GM19372 (cell line): ENCODE data around the gene KRTAP16-1.
"Not testable (repeated sequence)": the region's sequence is repeated elsewhere in the genome, so short reads cannot be mapped to it uniquely, and the experiment has no call there.

Experiments used
- ATAC-seq: cut with Tn5 transposase; IDR thresholded peaks from one replicate; pipeline ENCODE4 v1.9.1; 2021; ENCODE audit warnings: mild to moderate bottlenecking, low read depth, moderate library complexity; ENCODE audit not compliant: unreplicated experiment

KRTAP16-1 gene, protein sequence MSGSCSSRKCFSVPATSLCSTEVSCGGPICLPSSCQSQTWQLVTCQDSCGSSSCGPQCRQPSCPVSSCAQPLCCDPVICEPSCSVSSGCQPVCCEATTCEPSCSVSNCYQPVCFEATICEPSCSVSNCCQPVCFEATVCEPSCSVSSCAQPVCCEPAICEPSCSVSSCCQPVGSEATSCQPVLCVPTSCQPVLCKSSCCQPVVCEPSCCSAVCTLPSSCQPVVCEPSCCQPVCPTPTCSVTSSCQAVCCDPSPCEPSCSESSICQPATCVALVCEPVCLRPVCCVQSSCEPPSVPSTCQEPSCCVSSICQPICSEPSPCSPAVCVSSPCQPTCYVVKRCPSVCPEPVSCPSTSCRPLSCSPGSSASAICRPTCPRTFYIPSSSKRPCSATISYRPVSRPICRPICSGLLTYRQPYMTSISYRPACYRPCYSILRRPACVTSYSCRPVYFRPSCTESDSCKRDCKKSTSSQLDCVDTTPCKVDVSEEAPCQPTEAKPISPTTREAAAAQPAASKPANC

DNA sequence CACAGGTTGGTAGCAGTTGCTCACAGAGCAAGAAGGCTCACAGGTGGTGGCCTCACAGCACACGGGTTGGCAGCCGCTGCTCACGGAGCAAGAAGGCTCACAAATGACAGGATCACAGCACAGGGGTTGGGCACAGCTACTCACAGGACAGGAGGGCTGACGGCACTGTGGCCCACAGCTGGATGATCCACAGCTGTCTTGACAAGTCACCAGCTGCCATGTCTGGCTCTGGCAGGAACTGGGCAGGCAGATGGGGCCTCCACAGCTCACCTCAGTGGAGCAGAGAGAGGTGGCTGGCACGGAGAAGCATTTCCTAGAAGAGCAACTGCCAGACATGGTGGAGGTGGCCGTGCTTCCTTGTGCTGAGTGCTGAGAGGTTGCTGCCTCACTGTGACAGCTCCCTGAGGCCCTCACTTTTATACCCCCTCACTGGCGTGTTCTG lies at the start of gene KRTAP16-1:
Gene KRTAP16-1, minus strand, starts transcription at position 392 of the 442 bp plus-strand sequence. Its CDS starts 56 bp downstream, at position 336.
- ATAC-seq, result no peak

DNA sequence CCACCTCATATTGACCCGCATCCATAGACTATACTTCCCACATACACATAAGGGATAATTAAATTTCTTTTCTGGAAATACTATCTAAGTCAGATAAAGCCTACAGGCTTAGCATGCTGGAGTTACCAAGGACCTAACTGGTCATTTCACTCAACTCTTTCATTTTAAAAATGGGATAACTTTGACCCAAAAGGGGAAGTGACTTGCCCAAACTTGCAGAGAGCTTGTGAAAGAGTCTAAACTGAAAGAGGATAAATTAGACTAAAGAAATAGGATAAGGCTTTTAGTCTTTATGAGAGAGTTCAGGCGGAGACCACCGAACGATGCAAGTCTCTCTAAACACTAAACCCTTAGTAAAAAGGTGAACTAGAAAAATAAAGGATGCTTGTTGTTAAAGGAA lies 45.4 kb upstream of the KRTAP16-1 start:
- no peak for ATAC-seq

DNA sequence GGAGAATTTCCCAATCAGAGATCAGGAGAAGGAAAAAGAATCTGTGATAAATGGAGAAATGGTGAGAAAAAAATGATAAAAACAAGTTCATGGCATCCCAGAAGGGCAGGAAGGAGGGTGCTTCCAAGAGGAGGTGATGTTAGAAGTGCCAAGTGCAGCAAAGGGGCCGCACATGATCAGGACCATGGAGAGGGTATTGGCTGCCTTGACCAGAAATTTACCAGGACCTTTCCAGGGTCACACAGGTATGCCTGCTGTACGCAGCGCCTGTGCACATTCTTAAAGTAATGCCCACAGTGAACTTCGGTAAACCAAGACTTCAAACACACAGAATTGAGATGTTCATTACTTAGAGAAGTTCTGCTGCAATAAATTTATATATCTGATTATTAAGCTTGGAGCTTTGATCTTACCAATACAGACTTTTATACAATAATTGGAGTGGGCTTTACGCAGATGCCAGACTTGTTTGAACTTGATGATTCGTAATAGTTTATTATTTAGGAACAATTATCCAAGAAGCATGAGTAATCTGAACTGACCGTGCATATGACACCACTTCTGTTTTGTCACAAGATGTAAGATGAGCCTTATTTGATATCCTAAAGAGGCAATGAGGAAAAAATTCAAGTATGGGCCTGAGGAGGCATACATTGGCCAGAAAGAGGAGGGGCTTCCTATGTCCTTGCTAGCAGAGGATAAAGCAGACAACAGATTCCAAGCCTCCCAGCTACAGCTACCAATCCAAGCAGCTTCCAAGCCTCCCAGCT lies 43.7 kb upstream of the KRTAP16-1 start:
- no peak for ATAC-seq

DNA sequence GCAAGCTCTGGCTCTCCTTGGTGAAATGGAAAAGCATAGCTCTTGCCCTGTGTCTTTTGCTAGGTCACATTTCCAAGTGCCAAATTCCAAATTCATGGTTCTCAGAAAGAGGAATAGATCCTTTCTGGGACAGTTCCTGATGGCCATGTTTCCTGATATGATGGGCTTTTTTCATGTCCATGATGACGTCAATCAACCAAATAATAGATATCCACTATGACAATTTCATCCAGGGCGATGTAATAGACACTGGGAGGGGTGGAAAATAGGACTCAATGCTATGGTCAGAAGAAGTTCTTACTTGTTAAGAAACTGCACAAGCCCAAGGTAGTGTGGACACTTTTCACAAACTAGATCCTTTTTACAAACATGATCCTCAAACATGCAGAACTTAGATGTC lies 42.1 kb upstream of the KRTAP16-1 start:
- no peak for ATAC-seq

DNA sequence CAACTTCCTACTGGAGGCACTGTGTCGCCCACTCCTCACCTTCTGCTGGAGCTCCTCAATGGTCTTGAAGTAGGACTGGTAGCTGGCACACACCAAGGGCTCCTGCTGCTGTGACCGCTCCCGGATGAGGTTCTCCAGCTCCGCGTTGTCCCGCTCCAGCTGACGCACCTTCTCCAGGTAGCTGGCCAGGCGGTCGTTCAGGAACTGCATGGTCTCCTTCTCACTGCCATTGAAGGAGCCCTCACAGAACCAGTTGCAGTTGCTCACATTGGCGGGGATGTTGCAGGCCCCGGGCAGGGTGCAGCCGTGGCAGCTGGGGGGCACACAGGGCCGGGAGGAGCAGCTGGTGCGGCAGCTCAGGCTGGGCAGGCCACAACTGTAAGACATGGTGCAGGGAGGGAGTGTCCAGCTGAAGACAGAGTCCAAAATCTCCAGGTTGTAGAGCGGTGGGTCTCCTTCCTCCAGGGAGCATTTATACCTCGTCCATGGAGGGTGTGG lies 41.3 kb upstream of the KRTAP16-1 start, which contains the start of gene KRT33A:
Gene KRT33A, minus strand, starts transcription at position 448 of the 498 bp plus-strand sequence. Its CDS starts 61 bp downstream, at position 387.
- ATAC-seq, result not testable (repeated sequence)

DNA sequence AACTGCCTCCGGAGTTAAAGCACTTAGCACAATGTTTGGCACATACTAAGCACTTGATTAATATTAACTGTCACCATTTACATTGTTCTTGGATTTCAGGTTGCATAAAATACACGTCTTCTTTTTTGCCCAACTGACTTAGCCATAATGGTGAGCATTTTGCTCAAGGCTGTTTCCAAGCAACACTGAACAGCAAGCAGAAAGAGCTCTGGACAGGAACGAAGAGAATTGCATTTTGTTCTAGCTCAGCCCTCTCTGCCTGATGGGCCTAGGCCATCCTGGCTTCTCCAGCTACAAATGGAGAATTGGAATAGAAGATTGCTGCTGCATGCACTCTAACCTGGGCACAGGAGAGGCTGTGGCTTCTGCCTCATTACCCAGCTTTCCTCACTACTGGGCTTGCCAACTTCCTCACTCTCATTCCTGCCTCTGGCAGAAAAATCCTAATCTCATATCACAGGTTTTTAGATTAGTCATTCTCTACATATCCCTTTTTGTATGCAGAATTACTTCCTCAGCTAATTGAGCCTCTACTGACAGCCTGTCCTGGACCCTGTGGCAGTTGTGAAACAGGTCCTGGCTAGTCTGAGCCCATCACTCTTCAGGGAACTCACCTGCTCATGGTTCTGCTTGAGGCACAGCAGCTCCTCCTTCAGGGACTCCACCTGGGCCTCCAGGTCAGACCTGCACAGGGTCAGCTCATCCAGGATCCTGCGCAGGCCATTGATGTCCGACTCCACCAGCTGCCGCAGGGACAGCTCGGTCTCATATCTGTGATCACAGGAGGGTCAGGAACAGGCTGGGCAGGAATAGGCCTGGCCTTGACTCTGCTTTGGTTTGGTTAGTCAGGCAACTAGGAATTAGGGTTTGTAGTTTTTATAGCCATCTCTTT lies 39.0 kb upstream of the KRTAP16-1 start:
- no peak for ATAC-seq

DNA sequence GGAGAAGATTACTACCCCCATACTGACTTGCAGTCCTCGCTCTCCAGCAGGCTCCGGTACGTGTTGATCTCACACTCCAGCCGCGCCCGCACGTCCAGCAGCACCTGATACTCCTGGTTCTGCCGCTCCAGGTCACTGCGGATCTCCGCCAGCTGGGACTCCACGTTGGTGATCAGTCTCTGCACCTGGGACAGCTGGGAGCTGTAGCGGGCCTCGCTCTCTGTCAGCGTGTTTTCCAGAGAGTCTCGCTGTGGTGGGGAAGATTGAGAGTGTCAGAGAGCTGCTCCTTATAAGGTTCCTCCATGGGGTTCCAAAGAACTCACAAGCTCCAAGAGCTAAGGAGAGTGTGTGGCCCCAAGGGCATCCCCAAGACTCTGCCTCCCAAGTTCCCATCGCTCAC lies 37.3 kb upstream of the KRTAP16-1 start:
- not testable (repeated sequence) for ATAC-seq

DNA sequence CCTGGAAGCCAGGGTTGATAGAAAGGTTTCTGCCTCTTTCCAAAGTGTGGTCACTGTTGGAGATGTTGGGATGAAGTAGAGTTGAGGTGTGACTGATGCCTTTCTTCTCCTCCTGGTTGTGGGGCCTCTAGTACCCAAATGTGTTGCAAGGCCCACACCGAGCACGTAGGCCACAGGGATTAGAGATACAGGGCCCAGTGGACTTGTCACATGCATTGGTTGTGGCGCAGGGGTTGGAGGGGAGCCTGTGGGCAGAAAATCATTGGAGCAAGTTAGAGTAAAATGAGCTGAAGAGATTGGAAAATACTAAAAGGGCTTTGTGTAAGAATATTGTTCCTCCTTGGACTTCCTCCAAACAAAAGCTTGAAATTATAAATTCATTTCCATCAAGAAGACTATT lies 36.9 kb upstream of the KRTAP16-1 start:
- no peak for ATAC-seq

DNA sequence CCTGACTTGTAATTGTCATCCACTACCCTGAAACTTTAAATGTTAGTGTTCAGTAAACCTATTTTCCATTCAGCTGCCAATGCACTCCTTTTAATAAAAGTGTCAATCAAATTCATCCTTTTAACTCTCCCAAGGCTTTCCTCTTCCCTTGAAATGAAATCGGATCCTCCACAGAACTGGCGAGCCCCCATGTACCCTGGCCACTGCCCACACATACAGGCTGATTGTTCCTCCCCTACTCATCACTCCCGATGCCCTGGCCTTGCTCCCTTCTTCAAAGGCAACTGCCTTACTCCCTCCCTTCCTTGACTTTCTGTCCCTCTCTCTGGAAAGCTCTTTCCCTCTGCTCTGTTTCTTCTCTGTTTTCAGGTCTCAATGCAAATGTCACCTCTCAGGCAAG lies 33.9 kb upstream of the KRTAP16-1 start:
- no peak for ATAC-seq

DNA sequence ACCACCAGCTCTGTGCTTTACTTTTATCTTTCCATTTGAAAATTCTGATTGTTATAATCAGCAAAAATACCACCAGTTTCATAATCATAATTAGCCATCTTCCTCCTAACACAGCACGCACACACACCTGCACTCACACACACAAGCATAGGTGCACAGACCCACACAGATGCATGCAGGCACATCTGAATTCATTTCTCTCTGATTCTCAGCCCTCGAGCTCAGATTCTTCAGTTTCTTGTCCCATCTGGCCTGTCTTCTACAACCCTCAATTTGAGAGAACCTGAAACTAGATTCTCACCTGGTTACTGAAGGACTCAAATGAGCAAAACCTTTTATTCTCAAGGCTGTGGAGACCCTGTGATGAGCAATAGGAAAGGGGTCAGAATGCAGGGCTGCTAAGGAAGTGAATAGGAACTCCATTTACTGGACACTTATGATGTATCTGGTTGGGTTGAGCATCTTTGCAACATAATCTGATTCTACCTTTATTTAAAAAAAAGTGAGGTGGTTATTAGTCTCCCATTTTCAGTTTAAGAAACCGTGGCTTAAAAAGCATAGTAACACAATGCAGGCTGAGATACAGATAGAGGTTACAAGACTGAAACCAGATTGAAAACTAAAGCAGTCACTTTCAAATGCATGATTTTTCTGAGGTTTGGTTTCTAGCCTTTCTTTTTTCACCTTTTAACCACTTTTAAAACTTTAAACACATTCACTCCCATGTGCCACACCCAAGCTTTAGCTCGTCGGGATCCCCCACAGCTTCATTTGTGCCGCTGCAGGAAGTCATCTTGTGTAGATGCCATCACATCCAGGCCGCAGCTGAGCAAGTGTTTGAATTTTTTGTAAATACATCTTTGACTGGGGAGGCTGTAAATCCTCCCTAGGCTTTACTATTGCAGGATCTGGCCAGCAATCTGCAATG lies 32.1 kb upstream of the KRTAP16-1 start:
- no peak for ATAC-seq

DNA sequence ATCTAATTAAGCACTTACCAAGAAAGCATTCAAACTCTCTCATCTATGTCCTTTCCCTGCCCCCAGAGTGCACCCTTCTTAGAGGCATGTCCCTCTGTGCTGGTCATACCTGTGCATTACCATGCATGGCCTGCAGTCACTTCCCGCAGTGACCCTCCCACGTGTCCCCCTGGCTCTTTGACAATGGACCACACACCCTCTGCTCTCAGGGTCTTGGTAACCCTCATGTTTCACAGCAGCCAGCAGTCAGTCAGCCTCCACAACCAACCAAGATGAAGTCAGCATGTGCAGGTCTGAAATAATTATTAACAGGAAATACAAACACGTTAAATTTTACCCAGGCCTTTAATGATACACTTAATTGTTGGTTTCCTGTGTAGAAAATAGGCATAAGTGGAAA lies 31.4 kb upstream of the KRTAP16-1 start:
- ATAC-seq, result no peak

DNA sequence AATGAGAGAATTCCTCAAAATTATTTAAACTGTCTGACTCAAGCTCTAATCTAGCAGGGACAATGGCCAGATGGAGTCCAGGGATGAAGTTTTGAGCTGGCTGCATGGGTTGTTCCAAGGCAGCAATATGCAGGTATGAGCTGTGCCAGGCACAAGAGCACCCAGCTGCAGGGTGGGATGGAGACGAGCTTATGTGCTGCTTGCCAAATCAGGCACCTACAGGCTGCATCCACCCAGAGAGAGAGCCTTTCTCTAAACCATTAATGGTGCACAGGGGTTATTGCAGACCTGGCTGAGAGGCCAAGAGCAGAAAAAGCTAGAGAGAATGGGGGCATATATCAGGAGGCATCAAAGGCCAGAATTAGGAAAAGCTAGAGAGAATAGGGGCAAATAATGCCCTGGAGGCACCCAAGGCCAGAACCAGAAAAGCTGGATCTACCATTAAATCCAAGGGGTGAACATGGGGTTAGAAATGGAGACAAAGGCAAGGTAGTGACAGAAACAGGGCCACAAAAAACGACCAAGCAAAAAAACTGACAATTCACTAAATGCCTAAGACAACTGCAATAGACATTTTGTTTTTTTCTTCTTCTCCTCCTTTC lies 30.6 kb upstream of the KRTAP16-1 start:
- no peak for ATAC-seq

DNA sequence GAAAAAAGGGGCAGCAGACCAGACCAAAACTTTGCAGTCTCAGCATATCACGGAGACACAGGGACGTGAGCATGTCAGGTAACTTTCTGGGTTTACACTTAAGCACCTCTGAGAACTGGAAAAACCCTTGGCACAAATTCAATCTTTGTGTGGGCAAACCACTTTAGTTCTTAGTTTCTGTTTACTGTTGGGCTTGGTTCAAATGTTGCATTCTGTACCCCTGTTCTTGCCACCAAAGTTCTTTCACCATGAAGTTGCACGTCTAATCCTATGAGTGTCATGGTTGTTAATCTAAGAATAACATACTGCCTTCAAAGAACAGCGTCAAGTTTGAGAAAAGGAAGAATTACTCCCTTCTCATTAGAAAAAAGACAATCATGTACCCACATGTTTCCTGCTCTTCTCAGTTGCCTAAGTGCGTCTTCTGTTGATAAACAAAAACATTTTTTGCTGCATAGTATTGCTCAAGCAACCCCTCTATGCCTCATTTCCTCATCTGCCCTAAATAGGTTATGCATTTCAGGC lies 29.9 kb upstream of the KRTAP16-1 start:
- no peak for ATAC-seq

DNA sequence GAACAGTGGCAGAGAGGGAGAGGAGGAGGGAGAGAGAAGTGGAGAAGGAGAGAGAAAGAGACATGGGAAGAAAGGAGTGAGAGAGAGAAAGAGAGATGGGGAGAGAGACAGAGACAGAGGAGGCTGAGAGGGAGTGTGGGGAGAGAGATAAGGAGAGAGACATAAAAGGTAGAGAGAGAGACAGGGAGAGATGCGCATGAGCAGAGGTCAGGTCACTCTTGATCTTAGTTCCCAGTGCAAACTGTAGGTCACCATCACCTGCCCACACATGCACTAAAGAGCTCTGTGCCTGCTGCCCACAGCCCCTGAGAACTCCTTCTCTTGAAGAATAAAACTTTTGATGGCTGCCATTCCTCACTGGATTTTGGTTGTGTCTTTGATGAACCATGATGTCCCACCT lies 26.6 kb upstream of the KRTAP16-1 start:
- no peak for ATAC-seq

DNA sequence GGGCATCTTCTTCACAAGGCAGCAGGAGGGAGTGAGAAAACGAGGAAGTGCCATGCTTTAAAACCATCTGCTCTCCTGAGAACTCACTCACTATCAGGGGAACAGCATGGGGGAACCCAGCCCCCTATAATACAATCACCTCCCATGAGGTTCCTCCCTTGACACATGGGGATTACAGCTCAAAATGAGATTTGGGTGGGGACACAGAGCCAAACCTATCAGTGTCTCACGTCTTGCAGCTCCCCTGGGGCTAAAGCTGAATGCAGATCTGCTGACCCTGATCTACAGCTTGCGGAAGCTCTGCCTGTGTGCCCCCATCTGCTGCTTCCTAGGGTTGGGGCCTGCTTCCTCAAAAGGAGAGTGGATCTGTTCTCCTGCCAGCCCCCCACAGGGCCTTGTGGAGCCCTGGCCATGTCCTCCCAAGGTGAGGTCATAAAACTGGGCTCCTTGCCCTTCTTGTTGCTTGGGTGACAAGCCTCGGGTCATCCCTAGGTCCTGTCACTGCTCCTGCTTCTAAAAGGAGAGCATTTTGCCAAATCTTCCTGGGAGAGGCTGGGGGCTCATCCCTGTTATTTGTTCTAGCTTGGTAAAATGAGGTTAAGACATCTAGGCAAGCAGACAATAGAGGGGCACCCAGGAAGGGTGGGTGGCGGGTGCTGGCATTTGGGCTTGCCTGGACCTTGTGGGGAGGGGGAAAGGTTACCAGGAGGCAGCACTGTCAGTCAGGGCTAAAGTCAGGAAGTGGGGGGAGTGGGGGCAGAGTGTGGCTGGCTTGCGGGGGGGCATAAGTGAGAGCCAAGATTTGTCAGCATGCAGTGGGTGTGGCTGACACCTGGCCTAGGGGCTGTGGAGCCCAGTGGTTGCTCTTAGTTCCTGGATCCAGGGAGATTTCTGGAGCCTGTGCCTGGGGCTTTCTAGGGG lies 25.5 kb upstream of the KRTAP16-1 start:
- ATAC-seq, result no peak

DNA sequence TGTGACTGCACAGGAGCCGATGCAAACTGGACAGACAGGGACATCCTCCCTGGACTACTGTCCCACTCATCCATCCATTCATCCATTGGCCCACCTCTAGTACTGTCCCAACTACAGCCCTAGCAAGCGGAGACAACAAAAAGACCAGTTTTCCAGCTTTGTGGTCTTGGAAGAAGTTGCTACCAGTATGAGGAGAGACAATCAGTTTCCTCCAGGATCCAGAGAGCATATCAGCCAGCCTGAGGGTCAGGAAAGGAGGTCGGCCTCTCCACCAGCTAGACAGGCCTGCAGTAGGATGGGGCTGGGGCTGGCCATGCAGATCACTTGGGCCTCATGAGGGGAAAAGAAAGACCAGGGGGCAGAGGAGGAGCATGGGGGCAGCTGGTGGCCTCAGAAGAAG lies 24.7 kb upstream of the KRTAP16-1 start:
- ATAC-seq, result no peak

DNA sequence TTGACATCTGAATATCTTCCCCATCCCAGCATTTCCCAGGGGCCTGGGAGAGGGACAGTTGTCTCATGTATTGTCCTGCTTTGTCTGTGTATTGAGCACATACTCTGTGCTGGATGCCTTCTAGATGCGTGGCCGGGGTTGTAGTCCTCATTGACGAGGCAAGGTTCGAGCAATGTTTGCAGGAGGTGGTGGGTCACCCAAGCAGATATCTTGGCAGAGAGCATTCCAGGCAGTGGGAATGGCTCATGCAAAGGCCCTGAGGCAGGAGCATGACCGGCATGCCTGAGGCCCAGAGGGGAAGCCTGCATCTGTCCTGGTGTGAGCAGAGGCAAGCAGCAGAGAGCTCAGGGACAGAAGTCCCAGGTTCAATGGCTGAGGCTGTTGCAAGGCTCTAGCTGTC lies 24.0 kb upstream of the KRTAP16-1 start:
- no peak for ATAC-seq
